ENCODE measurements around the gene RPUSD3.

- TF ChIP-seq CTCF (tag by site-specific recombination; IDR thresholded peaks at IDR 0.05) (no peak), REPIN1 (tag by site-specific recombination; IDR thresholded peaks at IDR 0.05; ENCODE audit: low read depth) (no peak), ZNF175 (tag by site-specific recombination; IDR thresholded peaks at IDR 0.05) (no peak), ZNF274 (IDR thresholded peaks at IDR 0.05; ENCODE audit: low read length) (no peak), ZNF274 (tag by site-specific recombination; IDR thresholded peaks at IDR 0.05; ENCODE audit: borderline replicate concordance) (no peak), ZSCAN5A (tag by site-specific recombination; IDR thresholded peaks at IDR 0.05) (no peak), ZFP69B (tag by site-specific recombination; IDR thresholded peaks at IDR 0.05) (no peak), RBAK (tag by site-specific recombination; IDR thresholded peaks at IDR 0.05) (no peak), ZNF2 (tag by site-specific recombination; IDR thresholded peaks at IDR 0.05) (no peak), WT1 (tag by site-specific recombination; IDR thresholded peaks at IDR 0.05) (no peak), PBX3 (CRISPR knock-in tag; IDR thresholded peaks at IDR 0.05) (no peak)
Observed at GRCh38 chr3:9875448-9875847, 31.6 kb upstream of the RPUSD3 start.

Measured in HEK293 (cell line).